ENCODE data around the gene RNF112.

The RNF112 gene

GRCh38 chr17:19390951-19391350 lies 20.1 kb upstream of the RNF112 start:
- DNase-seq, result no peak

- no peak for DNase-seq
These were observed 19.6 kb upstream of the RNF112 start for GRCh38 chr17:19391432-19391831.

GRCh38 chr17:19392303-19392702 lies 18.7 kb upstream of the RNF112 start:
- no peak for DNase-seq

GRCh38 chr17:19397556-19398041 lies 13.4 kb upstream of the RNF112 start:
- peak; percentile 60 for DNase-seq

GRCh38 chr17:19398301-19399181 lies 12.5 kb upstream of the RNF112 start:
- peak; percentile 37 for DNase-seq

- DNase-seq, result peak; percentile 10
These were observed 11.1 kb upstream of the RNF112 start for GRCh38 chr17:19399750-19400450.

- no peak for DNase-seq
These were observed 9.6 kb upstream of the RNF112 start for GRCh38 chr17:19401321-19402010.

- no peak for DNase-seq
These were observed 8.9 kb upstream of the RNF112 start for GRCh38 chr17:19402171-19402570.

GRCh38 chr17:19403021-19403420 lies 8.0 kb upstream of the RNF112 start:
- no peak for DNase-seq

- DNase-seq, result no peak
These were observed 6.8 kb upstream of the RNF112 start for GRCh38 chr17:19404264-19404663.

- no peak for DNase-seq
These were observed 5.9 kb upstream of the RNF112 start for GRCh38 chr17:19405114-19405513.

GRCh38 chr17:19407601-19408345 lies 3.3 kb upstream of the RNF112 start:
- no peak for DNase-seq

- DNase-seq, result no peak
These were observed 2.7 kb upstream of the RNF112 start for GRCh38 chr17:19408346-19408710.

- no peak for DNase-seq
These were observed 2.0 kb upstream of the RNF112 start for GRCh38 chr17:19409066-19409465.

- DNase-seq, result peak; percentile 91
These were observed 1.5 kb upstream of the RNF112 start for GRCh38 chr17:19409509-19409908.

- no peak for DNase-seq
These were observed 941 bp upstream of the RNF112 start for GRCh38 chr17:19410091-19410490.

GRCh38 chr17:19411631-19412030 lies 599 bp downstream of the RNF112 start:
- no peak for DNase-seq

- no peak for DNase-seq
These were observed 1.5 kb downstream of the RNF112 start for GRCh38 chr17:19412510-19412909.

- DNase-seq, result no peak
These were observed 2.0 kb downstream of the RNF112 start for GRCh38 chr17:19412984-19413383.

GRCh38 chr17:19413761-19414160 lies 2.7 kb downstream of the RNF112 start:
- DNase-seq, result no peak

GRCh38 chr17:19414396-19415280 lies 3.6 kb downstream of the RNF112 start:
- DNase-seq, result peak; percentile 48

- DNase-seq, result peak; percentile 50
These were observed 4.3 kb downstream of the RNF112 start for GRCh38 chr17:19415311-19415710.
